Kidney tubule cell (primary cell): Measurements from ENCODE around the gene ZDHHC13.

Source experiments
- DNase-seq: peaks from one replicate; pipeline ENCODE4 v3.0.0-alpha.2; 2018; ENCODE audit warnings: low spot score

ZDHHC13 gene

GRCh38 chr11:19116971-19117759 is at the start of gene ZDHHC13:
ZDHHC13 (plus strand) TSS chr11:19117168; CDS start chr11:19117250, 82 bp downstream.
- DNase-seq, result peak; percentile 95

- peak; percentile 88 for DNase-seq
Observed at GRCh38 chr11:19071255-19071654, 45.7 kb upstream of the ZDHHC13 start.

GRCh38 chr11:19072464-19072863 is 44.5 kb upstream of the ZDHHC13 start:
- DNase-seq, result no peak

- DNase-seq, result no peak
Observed at GRCh38 chr11:19073454-19074415, 43.2 kb upstream of the ZDHHC13 start.

- DNase-seq, result no peak
Observed at GRCh38 chr11:19075636-19076035, 41.3 kb upstream of the ZDHHC13 start.

GRCh38 chr11:19076744-19077589 is 40.0 kb upstream of the ZDHHC13 start:
- DNase-seq, result peak; percentile 56

- no peak for DNase-seq
Observed at GRCh38 chr11:19077965-19078364, 39.0 kb upstream of the ZDHHC13 start.

- DNase-seq, result peak; percentile 93
Observed at GRCh38 chr11:19079643-19080440, 37.1 kb upstream of the ZDHHC13 start.

GRCh38 chr11:19080579-19080993 is 36.4 kb upstream of the ZDHHC13 start:
- DNase-seq, result peak; percentile 72

- no peak for DNase-seq
Observed at GRCh38 chr11:19083166-19083565, 33.8 kb upstream of the ZDHHC13 start.

GRCh38 chr11:19084661-19085315 is 32.2 kb upstream of the ZDHHC13 start:
- no peak for DNase-seq

GRCh38 chr11:19087658-19088057 is 29.3 kb upstream of the ZDHHC13 start:
- DNase-seq, result peak; percentile 78

GRCh38 chr11:19088791-19089190 is 28.2 kb upstream of the ZDHHC13 start:
- DNase-seq, result no peak

- DNase-seq, result peak; percentile 73
Observed at GRCh38 chr11:19089421-19089820, 27.5 kb upstream of the ZDHHC13 start.

- DNase-seq, result peak; percentile 78
Observed at GRCh38 chr11:19091366-19091765, 25.6 kb upstream of the ZDHHC13 start.

- no peak for DNase-seq
Observed at GRCh38 chr11:19092342-19092741, 24.6 kb upstream of the ZDHHC13 start.

- peak; percentile 66 for DNase-seq
Observed at GRCh38 chr11:19092850-19093249, 24.1 kb upstream of the ZDHHC13 start.

GRCh38 chr11:19093976-19094375 is 23.0 kb upstream of the ZDHHC13 start:
- peak; percentile 85 for DNase-seq

- DNase-seq, result no peak
Observed at GRCh38 chr11:19094859-19095258, 22.1 kb upstream of the ZDHHC13 start.

GRCh38 chr11:19099093-19099492 is 17.9 kb upstream of the ZDHHC13 start:
- no peak for DNase-seq
